Liver (tissue), 9 donors: Measurements from ENCODE around the gene NKX3-2. TPM values are rescaled to one million over a fixed set of nuclear protein-coding genes. Genes with fewer than 3 reads are reported as not detected.

Experiments
- DNase-seq: peaks from one replicate; pipeline ENCODE4 v3.0.0-alpha.2; 2017; ENCODE audit warnings: low spot score
- H3K27ac ChIP-seq, 2 donors: one replicate each; pipeline ENCODE4 v1.7.0; 2013; ENCODE audit warnings: inconsistent platforms in 2 of 2, low read length in 2 of 2, control low read depth in 1 of 2, low read depth in 1 of 2, mild to moderate bottlenecking in 1 of 2
- H3K27me3 ChIP-seq, 4 donors: one replicate each; pipeline versions ENCODE4 v1.6.1 to v1.7.0; 2013; ENCODE audit warnings: low read length in 3 of 4, inconsistent platforms in 1 of 4, mild to moderate bottlenecking in 1 of 4, moderate library complexity in 1 of 4; ENCODE audit not compliant: control insufficient read depth in 4 of 4, insufficient read depth in 4 of 4
- H3K36me3 ChIP-seq, 4 donors: one replicate each; pipeline versions ENCODE4 v1.6.1 to v1.7.0; 2013; ENCODE audit warnings: low read length in 3 of 4, mild to moderate bottlenecking in 3 of 4, low read depth in 1 of 4, moderate library complexity in 1 of 4; ENCODE audit not compliant: control insufficient read depth in 4 of 4, insufficient read depth in 3 of 4
- H3K4me1 ChIP-seq, 4 donors: one replicate each; pipeline versions ENCODE4 v1.6.1 to v1.7.0; 2013; ENCODE audit warnings: low read length in 3 of 4, mild to moderate bottlenecking in 3 of 4, moderate library complexity in 1 of 4; ENCODE audit not compliant: control insufficient read depth in 4 of 4, insufficient read depth in 4 of 4
- H3K4me3 ChIP-seq, 3 donors: one replicate each; pipeline versions ENCODE4 v1.6.1 to v1.7.0; 2013; ENCODE audit warnings: low read length in 3 of 3, control low read depth in 1 of 3, low read depth in 1 of 3, mild to moderate bottlenecking in 1 of 3
- H3K9ac ChIP-seq, 2 donors: one replicate each; pipeline ENCODE4 v1.7.0; 2013; ENCODE audit warnings: low read length in 2 of 2, mild to moderate bottlenecking in 2 of 2, moderate library complexity in 2 of 2, control low read depth in 1 of 2, low read depth in 1 of 2
- H3K9me3 ChIP-seq, 4 donors: one replicate each; pipeline versions ENCODE4 v1.6.1 to v1.7.0; 2013; ENCODE audit warnings: low read length in 3 of 4; ENCODE audit not compliant: control insufficient read depth in 4 of 4
- CTCF ChIP-seq: fragments of 150-350 bp; IDR thresholded peaks from 2 replicates; pipeline ENCODE4 v1.5.1; 2017; ENCODE audit warnings: improper control_type of control experiment, low read depth, low read length; ENCODE audit not compliant: missing input control
- FOXA2 ChIP-seq: IDR thresholded peaks from 2 replicates; pipeline ENCODE4 v1.6.1; 2016; ENCODE audit warnings: antibody characterized with exemption
- GABPA ChIP-seq, 2 donors: IDR thresholded peaks in 1 of 2; conservative IDR thresholded peaks in 1 of 2; 2 replicates each; pipeline ENCODE4 v1.6.1; 2016; ENCODE audit warnings: antibody characterized with exemption in 2 of 2, mild to moderate bottlenecking in 1 of 2, moderate library complexity in 1 of 2
- HNF4A ChIP-seq, 2 donors: conservative IDR thresholded peaks; 2 replicates each; pipeline ENCODE4 v1.6.1; 2016; ENCODE audit warnings: antibody characterized with exemption in 2 of 2, mild to moderate bottlenecking in 2 of 2
- HNF4G ChIP-seq: IDR thresholded peaks from 2 replicates; pipeline ENCODE4 v1.6.1; 2016; ENCODE audit warnings: antibody characterized with exemption
- RAD21 ChIP-seq, 2 donors: IDR thresholded peaks; 2 replicates each; pipeline ENCODE4 v1.6.1; 2016; ENCODE audit warnings: antibody characterized with exemption in 2 of 2, mild to moderate bottlenecking in 2 of 2
- SP1 ChIP-seq: IDR thresholded peaks from 2 replicates; pipeline ENCODE4 v1.6.1; 2018; ENCODE audit warnings: antibody characterized with exemption, mild to moderate bottlenecking
- YY1 ChIP-seq: IDR thresholded peaks from 2 replicates; pipeline ENCODE4 v1.6.1; 2016; ENCODE audit warnings: antibody characterized with exemption, mild to moderate bottlenecking
- ZBTB33 ChIP-seq: IDR thresholded peaks from 2 replicates; pipeline ENCODE4 v1.6.1; 2016; ENCODE audit warnings: antibody characterized with exemption
- WGBS: extraction: QIAGEN DNeasy Blood & Tissue Kit; methylation state at CpG from one replicate; pipeline ENCODE4 v1.1.7; 2013; 5-methylcytosine and 5-hydroxymethylcytosine counted together
- polyA plus RNA-seq, 2 donors: library from polyadenylated mRNA; stranded (reverse) in 1 of 2; unstranded in 1 of 2; fragments of 200-250 nt in 1 of 2; fragments of >200 nt in 1 of 2; fragmentation: Nextera tagmentation in 1 of 2; extraction: Ambion mirVana in 1 of 2; gene quantifications; one replicate each; pipeline versions ENCODE4 v1.2.1 to v1.2.3, GENCODE V29; 2013 to 2015
- total RNA-seq, 2 donors: library from RNA; depleted of rRNA; stranded (reverse); fragments of >200 nt; gene quantifications; one replicate each; pipeline ENCODE4 v1.2.3, GENCODE V29; 2014
- TF ChIP-seq, protein P1 (sequence below): IDR thresholded peaks from 2 replicates; pipeline ENCODE4 v1.6.1; 2016; ENCODE audit warnings: antibody characterized with exemption, mild to moderate bottlenecking
- TF ChIP-seq, protein P2 (sequence below): IDR thresholded peaks from 2 replicates; pipeline ENCODE4 v1.6.1; 2016; ENCODE audit warnings: antibody characterized with exemption
- donor health status: healthy.
- donor health status: healthy.
- donor health status: healthy.
- donor health status: healthy.
- donor health status: healthy.

The NKX3-2 gene
- total and polyA plus RNA-seq, 4 donors, result not detected

DNA sequence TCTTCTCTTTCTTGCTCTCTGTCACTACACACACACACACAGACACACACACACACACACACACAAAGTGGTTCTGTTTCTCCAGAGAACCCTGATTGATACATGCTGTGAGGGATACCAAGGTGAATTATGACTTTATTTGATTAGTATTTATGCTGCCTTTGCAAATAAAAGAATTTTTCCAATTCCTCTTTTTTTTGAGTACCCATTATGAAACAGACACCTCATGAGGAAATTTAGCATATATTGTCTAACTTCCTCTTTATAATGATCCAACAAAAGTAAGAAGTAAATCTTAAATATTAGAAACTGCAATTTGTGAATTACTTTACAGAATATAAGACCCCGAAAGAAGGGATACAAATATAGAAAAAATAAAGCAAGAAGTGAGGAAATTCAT is 45.8 kb downstream of the NKX3-2 start:
- WGBS, result 87% methylated on average over 1 of the region's 1 CpG

More for the DNA sequence above, 45.8 kb downstream of the NKX3-2 start:
- Histone ChIP-seq H3K9ac (no peak overlapping the region), H3K27ac (no peak overlapping the region), H3K27me3 (peaks cover 0 to 9% (median 0%) of the 10 kb centered on the region in 4 donors), H3K4me3 (no peak overlapping the region), H3K9me3 (peaks cover 0 to 5% (median 2%) of the 10 kb centered on the region in 4 donors), H3K36me3 (no peaks in the 10 kb centered on the region), H3K4me1 (no peaks in the 10 kb centered on the region)
- no peak for DNase-seq
- TF ChIP-seq, protein P1, sequence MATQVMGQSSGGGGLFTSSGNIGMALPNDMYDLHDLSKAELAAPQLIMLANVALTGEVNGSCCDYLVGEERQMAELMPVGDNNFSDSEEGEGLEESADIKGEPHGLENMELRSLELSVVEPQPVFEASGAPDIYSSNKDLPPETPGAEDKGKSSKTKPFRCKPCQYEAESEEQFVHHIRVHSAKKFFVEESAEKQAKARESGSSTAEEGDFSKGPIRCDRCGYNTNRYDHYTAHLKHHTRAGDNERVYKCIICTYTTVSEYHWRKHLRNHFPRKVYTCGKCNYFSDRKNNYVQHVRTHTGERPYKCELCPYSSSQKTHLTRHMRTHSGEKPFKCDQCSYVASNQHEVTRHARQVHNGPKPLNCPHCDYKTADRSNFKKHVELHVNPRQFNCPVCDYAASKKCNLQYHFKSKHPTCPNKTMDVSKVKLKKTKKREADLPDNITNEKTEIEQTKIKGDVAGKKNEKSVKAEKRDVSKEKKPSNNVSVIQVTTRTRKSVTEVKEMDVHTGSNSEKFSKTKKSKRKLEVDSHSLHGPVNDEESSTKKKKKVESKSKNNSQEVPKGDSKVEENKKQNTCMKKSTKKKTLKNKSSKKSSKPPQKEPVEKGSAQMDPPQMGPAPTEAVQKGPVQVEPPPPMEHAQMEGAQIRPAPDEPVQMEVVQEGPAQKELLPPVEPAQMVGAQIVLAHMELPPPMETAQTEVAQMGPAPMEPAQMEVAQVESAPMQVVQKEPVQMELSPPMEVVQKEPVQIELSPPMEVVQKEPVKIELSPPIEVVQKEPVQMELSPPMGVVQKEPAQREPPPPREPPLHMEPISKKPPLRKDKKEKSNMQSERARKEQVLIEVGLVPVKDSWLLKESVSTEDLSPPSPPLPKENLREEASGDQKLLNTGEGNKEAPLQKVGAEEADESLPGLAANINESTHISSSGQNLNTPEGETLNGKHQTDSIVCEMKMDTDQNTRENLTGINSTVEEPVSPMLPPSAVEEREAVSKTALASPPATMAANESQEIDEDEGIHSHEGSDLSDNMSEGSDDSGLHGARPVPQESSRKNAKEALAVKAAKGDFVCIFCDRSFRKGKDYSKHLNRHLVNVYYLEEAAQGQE, result no peak
- TF ChIP-seq HNF4A (conservative IDR thresholded peaks at IDR 0.05) (no peak), HNF4G (no peak), FOXA2 (no peak), ZBTB33 (no peak), YY1 (no peak), CTCF (no peak), RAD21 (IDR thresholded peaks at IDR 0.05) (no peak), SP1 (no peak), GABPA (IDR thresholded peaks at IDR 0.05 in 1 of 2, conservative IDR thresholded peaks at IDR 0.05 in 1 of 2) (no peak)
- TF ChIP-seq, protein P2, sequence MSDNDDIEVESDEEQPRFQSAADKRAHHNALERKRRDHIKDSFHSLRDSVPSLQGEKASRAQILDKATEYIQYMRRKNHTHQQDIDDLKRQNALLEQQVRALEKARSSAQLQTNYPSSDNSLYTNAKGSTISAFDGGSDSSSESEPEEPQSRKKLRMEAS, result no peak
